ENCODE data around the gene ZNF599. TPM values are rescaled to one million over a fixed set of nuclear protein-coding genes. Genes with fewer than 3 reads are reported as not detected.

ZNF599 gene
- total RNA-seq, 1 experiment from 2014 or later = 2.2 TPM

GRCh38 chr19:34766386-34766785 lies 6.6 kb downstream of the ZNF599 start:
- H3K36me3 ChIP-seq (ENCODE audit: control insufficient read depth in 1 of 2, insufficient read depth in 2 of 2, low read length in 2 of 2) = no peaks in the 10 kb centered on the region
- RAD21 ChIA-PET (ENCODE audit: low non-redundant PET in 1 of 2, low total read pairs in 2 of 2, uncharacterized antibody in 2 of 2, unreplicated experiment in 2 of 2) = no interaction called here
- no peak for DNase-seq (ENCODE audit: low read depth, low spot score)
- H3K9me3 ChIP-seq (ENCODE audit: control insufficient read depth in 1 of 2, insufficient read depth in 1 of 2, low read depth in 1 of 2, low read length in 2 of 2) = peaks cover 7 to 15% of the 10 kb centered on the region in 2 experiments; a peak in 3 of 4 replicates
- H3K9me2 ChIP-seq (ENCODE audit: insufficient read depth) = no peaks in the 10 kb centered on the region
- intact Hi-C loops (cut with micrococcal nuclease) = no loop called here
- CTCF ChIA-PET = no interaction called here
- no TSS peak for BruUV-seq (replicated peaks)
- H3K79me2 ChIP-seq (ENCODE audit: insufficient read depth, low read length) = no peaks in the 10 kb centered on the region
- H3K27me3 ChIP-seq (ENCODE audit: insufficient read depth, low read length) = no peaks in the 10 kb centered on the region
- no peak overlapping the region for H3K9ac ChIP-seq (ENCODE audit: low read length)
- H4K20me1 ChIP-seq (ENCODE audit: insufficient read depth) = no peaks in the 10 kb centered on the region
- no peak for TF ChIP-seq EZH2 (IDR thresholded peaks at IDR 0.05)
- no peak for TF ChIP-seq ZNF274 (IDR thresholded peaks at IDR 0.05; ENCODE audit: low read depth, low read length)
- no peak for TF ChIP-seq FOSL1 (IDR thresholded peaks at IDR 0.05; ENCODE audit: low read depth)
- TF ChIP-seq, protein P1, sequence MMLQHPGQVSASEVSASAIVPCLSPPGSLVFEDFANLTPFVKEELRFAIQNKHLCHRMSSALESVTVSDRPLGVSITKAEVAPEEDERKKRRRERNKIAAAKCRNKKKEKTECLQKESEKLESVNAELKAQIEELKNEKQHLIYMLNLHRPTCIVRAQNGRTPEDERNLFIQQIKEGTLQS (IDR thresholded peaks at IDR 0.05) = no peak
- no peak for TF ChIP-seq ELF1 (IDR thresholded peaks at IDR 0.05; ENCODE audit: borderline replicate concordance, low read depth)
- no peak for TF ChIP-seq SRF (IDR thresholded peaks at IDR 0.05; ENCODE audit: low read depth)
- TF ChIP-seq EZH2phosphoT487 (IDR thresholded peaks at IDR 0.05; ENCODE audit: borderline replicate concordance) = no peak
- TF ChIP-seq RAD21 (IDR thresholded peaks at IDR 0.05; ENCODE audit: low read depth) = no peak
- no peak for TF ChIP-seq MAX (IDR thresholded peaks at IDR 0.05)
- TF ChIP-seq TCF7L2 (IDR thresholded peaks at IDR 0.05; ENCODE audit: borderline replicate concordance, extremely low read depth, insufficient read depth, insufficient read length) = no peak
- no peak for TF ChIP-seq POLR2AphosphoS5 (IDR thresholded peaks at IDR 0.05; ENCODE audit: low read depth, low read length)
- no peak for TF ChIP-seq JUND (IDR thresholded peaks at IDR 0.05)
- no peak for TF ChIP-seq ZBTB33 (IDR thresholded peaks at IDR 0.05; ENCODE audit: extremely low read depth, insufficient replicate concordance, low read length)
- no peak for TF ChIP-seq CBX3 (IDR thresholded peaks at IDR 0.05; ENCODE audit: low read depth)
- TF ChIP-seq SP1 (IDR thresholded peaks at IDR 0.05; ENCODE audit: low read depth) = no peak
- TF ChIP-seq, protein P2, sequence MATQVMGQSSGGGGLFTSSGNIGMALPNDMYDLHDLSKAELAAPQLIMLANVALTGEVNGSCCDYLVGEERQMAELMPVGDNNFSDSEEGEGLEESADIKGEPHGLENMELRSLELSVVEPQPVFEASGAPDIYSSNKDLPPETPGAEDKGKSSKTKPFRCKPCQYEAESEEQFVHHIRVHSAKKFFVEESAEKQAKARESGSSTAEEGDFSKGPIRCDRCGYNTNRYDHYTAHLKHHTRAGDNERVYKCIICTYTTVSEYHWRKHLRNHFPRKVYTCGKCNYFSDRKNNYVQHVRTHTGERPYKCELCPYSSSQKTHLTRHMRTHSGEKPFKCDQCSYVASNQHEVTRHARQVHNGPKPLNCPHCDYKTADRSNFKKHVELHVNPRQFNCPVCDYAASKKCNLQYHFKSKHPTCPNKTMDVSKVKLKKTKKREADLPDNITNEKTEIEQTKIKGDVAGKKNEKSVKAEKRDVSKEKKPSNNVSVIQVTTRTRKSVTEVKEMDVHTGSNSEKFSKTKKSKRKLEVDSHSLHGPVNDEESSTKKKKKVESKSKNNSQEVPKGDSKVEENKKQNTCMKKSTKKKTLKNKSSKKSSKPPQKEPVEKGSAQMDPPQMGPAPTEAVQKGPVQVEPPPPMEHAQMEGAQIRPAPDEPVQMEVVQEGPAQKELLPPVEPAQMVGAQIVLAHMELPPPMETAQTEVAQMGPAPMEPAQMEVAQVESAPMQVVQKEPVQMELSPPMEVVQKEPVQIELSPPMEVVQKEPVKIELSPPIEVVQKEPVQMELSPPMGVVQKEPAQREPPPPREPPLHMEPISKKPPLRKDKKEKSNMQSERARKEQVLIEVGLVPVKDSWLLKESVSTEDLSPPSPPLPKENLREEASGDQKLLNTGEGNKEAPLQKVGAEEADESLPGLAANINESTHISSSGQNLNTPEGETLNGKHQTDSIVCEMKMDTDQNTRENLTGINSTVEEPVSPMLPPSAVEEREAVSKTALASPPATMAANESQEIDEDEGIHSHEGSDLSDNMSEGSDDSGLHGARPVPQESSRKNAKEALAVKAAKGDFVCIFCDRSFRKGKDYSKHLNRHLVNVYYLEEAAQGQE (IDR thresholded peaks at IDR 0.05; ENCODE audit: low read depth) = no peak
- TF ChIP-seq CTCF (IDR thresholded peaks at IDR 0.05 in 2 of 3, conservative IDR thresholded peaks at IDR 0.05 in 1 of 3; ENCODE audit: borderline replicate concordance in 1 of 3, insufficient read depth in 1 of 3, low read depth in 2 of 3, low read length in 2 of 3) = no peak
- POLR2A ChIA-PET = no interaction called here
- no peak overlapping the region for H3K4me3 ChIP-seq (replicated peaks in 1 of 2; ENCODE audit: low read depth in 1 of 2, low read length in 2 of 2)
- no peak overlapping the region for H2AFZ ChIP-seq (ENCODE audit: low read depth, low read length, poor library complexity, severe bottlenecking)
- ATAC-seq = no peak
- no peaks in the 10 kb centered on the region for H3K4me1 ChIP-seq (ENCODE audit: control insufficient read depth in 1 of 2, insufficient read depth in 2 of 2, low read length in 2 of 2)
- H3K4me2 ChIP-seq (ENCODE audit: low read length) = no peak overlapping the region
- H3K27ac ChIP-seq (ENCODE audit: low read depth, low read length) = no peak overlapping the region
